Parathyroid adenoma (tissue), 2 donors: Measurements from ENCODE around the gene LPAR1.

Source experiments
- H2AFZ ChIP-seq: fragments of 300-600 bp; sonication (generic); one replicate; pipeline ENCODE4 v1.7.0; 2017; ENCODE audit warnings: antibody characterized with exemption, mild to moderate bottlenecking
- H3K27ac ChIP-seq: fragments of 300-600 bp; sonication (generic); one replicate; pipeline ENCODE4 v1.7.0; 2017
- H3K27me3 ChIP-seq: fragments of 300-600 bp; sonication (generic); one replicate; pipeline ENCODE4 v1.7.0; 2017; ENCODE audit warnings: low read length; ENCODE audit not compliant: control insufficient read depth, insufficient read depth
- H3K36me3 ChIP-seq: fragments of 300-600 bp; sonication (generic); one replicate; pipeline ENCODE4 v1.7.0; 2017; ENCODE audit warnings: low read length; ENCODE audit not compliant: control insufficient read depth, insufficient read depth
- H3K4me1 ChIP-seq: fragments of 300-600 bp; sonication (generic); one replicate; pipeline ENCODE4 v1.7.0; 2017; ENCODE audit warnings: control low read depth
- H3K4me2 ChIP-seq: fragments of 300-600 bp; sonication (generic); one replicate; pipeline ENCODE4 v1.7.0; 2017; ENCODE audit warnings: low read length
- H3K4me3 ChIP-seq: fragments of 300-600 bp; sonication (generic); one replicate; pipeline ENCODE4 v1.7.0; 2017; ENCODE audit warnings: low read depth, low read length
- H3K79me2 ChIP-seq: fragments of 300-600 bp; sonication (generic); one replicate; pipeline ENCODE4 v1.7.0; 2017; ENCODE audit warnings: control low read depth
- H3K9ac ChIP-seq: fragments of 300-600 bp; sonication (generic); one replicate; pipeline ENCODE4 v1.7.0; 2017; ENCODE audit warnings: mild to moderate bottlenecking
- H3K9me3 ChIP-seq: fragments of 300-600 bp; sonication (generic); one replicate; pipeline ENCODE4 v1.7.0; 2017; ENCODE audit warnings: low read length; ENCODE audit not compliant: control insufficient read depth
- CTCF ChIP-seq: fragments of 300-600 bp; sonication (generic); IDR thresholded peaks from one replicate; pipeline ENCODE4 v1.7.0; 2017; ENCODE audit warnings: antibody characterized with exemption, mild to moderate bottlenecking
- donor health status: primary hyperparathyroidism.

Gene LPAR1

DNA sequence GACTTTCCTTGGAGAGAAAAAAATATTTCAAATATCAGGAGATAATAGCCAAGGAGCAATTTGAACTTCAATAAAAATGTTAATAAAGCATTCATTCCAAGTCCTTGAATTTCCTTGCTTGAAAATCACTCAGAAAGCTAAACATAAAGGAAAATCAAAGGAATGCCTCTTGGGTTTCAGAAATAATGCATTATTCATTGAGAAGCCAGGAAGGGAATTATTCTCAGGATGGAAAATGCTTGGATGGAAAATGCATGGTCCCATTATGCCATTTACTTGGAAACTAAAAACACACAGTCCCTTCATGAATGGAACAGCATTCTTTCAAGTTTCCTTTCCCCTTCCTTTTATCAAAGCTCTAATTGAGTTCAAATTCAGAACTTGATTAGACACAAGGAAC, 160.9 kb downstream of the LPAR1 start:
- Histone ChIP-seq H3K27me3 (no peaks in the 10 kb centered on the region), H3K4me3 (no peak overlapping the region), H3K9me3 (no peaks in the 10 kb centered on the region), H3K4me1 (no peaks in the 10 kb centered on the region), H3K4me2 (no peak overlapping the region), H3K27ac (no peak overlapping the region), H3K9ac (no peak overlapping the region), H2AFZ (no peak overlapping the region), H3K36me3 (no peaks in the 10 kb centered on the region), H3K79me2 (no peaks in the 10 kb centered on the region)
- TF ChIP-seq CTCF = no peak

DNA sequence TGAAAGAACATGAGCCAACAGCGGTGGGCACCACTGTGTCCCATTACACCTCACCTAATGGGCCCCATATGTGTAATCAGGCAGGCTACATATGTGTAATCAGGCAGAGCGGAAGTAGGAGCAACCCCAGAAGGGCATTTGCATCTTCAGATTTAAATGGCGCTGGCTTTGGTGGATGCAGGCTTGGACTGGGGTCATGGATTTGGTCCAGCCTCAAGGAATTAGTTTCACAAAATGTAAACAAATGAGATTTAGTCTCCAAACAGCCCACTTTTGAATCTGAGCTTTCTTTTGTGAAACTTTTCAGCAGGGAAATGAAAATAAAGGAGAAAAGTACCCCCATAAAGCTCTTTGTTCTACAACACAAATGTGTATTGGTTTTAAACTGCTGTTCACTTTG, 161.3 kb downstream of the LPAR1 start:
- Histone ChIP-seq H3K9me3 (no peaks in the 10 kb centered on the region), H3K27me3 (no peaks in the 10 kb centered on the region), H3K27ac (no peak overlapping the region), H3K4me3 (no peak overlapping the region), H3K9ac (no peak overlapping the region), H3K79me2 (no peaks in the 10 kb centered on the region), H3K4me1 (no peaks in the 10 kb centered on the region), H3K4me2 (no peak overlapping the region), H3K36me3 (no peaks in the 10 kb centered on the region), H2AFZ (no peak overlapping the region)
- no peak for TF ChIP-seq CTCF

DNA sequence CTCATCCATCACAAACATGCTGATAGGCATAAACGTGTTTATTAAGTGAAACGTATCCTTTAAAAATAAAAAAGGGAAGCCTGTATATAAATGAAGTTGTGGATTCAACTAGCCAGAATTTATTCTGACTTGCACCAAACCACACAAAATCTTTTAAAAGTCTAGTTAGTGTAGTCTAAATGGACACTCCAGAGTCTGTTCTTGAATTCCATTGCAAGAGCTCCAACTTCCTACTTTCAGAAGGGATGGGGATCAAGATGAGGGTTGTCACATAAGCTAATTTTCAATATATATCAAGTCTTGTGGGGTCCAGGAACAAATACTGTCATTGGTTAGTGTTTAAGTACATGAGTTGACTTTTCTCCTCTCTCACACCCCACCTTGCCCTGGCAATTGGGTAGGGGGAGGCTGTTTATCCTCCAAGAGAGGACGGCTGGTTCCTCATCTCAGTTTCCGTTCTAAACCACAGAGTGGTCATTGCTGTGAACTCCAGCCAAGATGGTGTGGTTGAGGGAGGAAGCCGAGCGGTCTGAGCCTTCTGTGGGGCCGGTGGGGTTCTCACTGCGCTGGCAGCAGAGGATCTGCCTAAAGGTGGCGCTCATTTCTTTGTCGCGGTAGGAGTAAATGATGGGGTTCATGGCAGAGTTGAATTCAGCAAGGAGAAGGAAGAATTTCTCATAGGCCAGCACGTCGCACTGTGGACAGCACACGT, 163.2 kb downstream of the LPAR1 start:
- no peaks in the 10 kb centered on the region for H3K4me1 ChIP-seq
- no peak overlapping the region for H3K9ac ChIP-seq
- no peak overlapping the region for H3K4me2 ChIP-seq
- no peaks in the 10 kb centered on the region for H3K36me3 ChIP-seq
- H3K27me3 ChIP-seq = no peaks in the 10 kb centered on the region
- no peak overlapping the region for H3K4me3 ChIP-seq
- H3K9me3 ChIP-seq = no peaks in the 10 kb centered on the region
- no peak for TF ChIP-seq CTCF
- H3K79me2 ChIP-seq = no peaks in the 10 kb centered on the region
- H3K27ac ChIP-seq = no peak overlapping the region
- H2AFZ ChIP-seq = no peak overlapping the region

GRCh38 chr9:110872920-110873319, 165.3 kb downstream of the LPAR1 start:
- no peaks in the 10 kb centered on the region for H3K27me3 ChIP-seq
- H3K36me3 ChIP-seq = no peaks in the 10 kb centered on the region
- no peaks in the 10 kb centered on the region for H3K4me1 ChIP-seq
- no peaks in the 10 kb centered on the region for H3K9me3 ChIP-seq
- TF ChIP-seq CTCF = no peak
- H3K4me2 ChIP-seq = no peak overlapping the region
- no peak overlapping the region for H2AFZ ChIP-seq
- H3K4me3 ChIP-seq = no peak overlapping the region
- no peak overlapping the region for H3K27ac ChIP-seq
- no peak overlapping the region for H3K9ac ChIP-seq
- H3K79me2 ChIP-seq = no peaks in the 10 kb centered on the region

GRCh38 chr9:110871736-110872135, 166.5 kb downstream of the LPAR1 start:
- H3K4me1 ChIP-seq = no peaks in the 10 kb centered on the region
- no peak overlapping the region for H3K27ac ChIP-seq
- H3K9me3 ChIP-seq = no peaks in the 10 kb centered on the region
- H3K9ac ChIP-seq = no peak overlapping the region
- H3K27me3 ChIP-seq = no peaks in the 10 kb centered on the region
- no peak overlapping the region for H3K4me3 ChIP-seq
- no peaks in the 10 kb centered on the region for H3K79me2 ChIP-seq
- no peaks in the 10 kb centered on the region for H3K36me3 ChIP-seq
- TF ChIP-seq CTCF = no peak
- H2AFZ ChIP-seq = no peak overlapping the region
- no peak overlapping the region for H3K4me2 ChIP-seq
